ENCODE results near the gene REXO1. TPM values are rescaled to one million over a fixed set of nuclear protein-coding genes. Genes with fewer than 3 reads are reported as not detected.

The REXO1 gene
- total and polyA plus RNA-seq, 7 donors = 13.5 to 35.2 (median 20.3) TPM

DNA sequence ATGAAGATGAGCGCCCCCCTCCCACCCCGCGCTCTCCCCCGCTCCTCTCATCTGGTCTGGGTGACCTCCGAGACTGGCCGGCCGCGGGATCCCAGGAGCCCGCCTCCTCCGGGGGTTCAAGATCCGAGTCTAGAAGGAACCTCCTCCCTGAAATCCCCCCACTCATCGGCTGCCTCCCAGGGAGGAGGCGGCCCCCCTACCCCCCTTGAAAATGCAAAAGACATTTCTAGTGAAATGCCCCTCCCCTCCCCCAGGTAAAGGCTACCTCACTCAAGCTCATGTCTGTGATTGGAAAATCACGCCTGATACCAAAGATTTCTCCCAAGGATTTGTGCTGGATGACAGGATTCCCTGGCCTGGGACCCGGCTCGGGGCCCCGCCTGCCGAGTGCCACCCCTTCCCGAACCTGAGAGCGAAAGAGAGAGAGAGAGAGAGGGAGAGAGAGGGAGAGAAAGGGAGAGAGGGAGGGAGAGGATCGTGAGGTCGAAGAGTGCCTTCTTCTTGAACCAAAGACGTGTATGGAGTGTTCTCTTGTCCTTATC lies 71.6 kb downstream of the REXO1 start:
- TF ChIP-seq, protein P1, sequence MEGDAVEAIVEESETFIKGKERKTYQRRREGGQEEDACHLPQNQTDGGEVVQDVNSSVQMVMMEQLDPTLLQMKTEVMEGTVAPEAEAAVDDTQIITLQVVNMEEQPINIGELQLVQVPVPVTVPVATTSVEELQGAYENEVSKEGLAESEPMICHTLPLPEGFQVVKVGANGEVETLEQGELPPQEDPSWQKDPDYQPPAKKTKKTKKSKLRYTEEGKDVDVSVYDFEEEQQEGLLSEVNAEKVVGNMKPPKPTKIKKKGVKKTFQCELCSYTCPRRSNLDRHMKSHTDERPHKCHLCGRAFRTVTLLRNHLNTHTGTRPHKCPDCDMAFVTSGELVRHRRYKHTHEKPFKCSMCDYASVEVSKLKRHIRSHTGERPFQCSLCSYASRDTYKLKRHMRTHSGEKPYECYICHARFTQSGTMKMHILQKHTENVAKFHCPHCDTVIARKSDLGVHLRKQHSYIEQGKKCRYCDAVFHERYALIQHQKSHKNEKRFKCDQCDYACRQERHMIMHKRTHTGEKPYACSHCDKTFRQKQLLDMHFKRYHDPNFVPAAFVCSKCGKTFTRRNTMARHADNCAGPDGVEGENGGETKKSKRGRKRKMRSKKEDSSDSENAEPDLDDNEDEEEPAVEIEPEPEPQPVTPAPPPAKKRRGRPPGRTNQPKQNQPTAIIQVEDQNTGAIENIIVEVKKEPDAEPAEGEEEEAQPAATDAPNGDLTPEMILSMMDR (IDR thresholded peaks at IDR 0.05) = no peak
- Histone ChIP-seq H3K36me3 (ENCODE audit: insufficient read depth in 1 of 2, low read depth in 1 of 2) (no peaks in the 10 kb centered on the region), H3K4me1 (no peaks in the 10 kb centered on the region), H3K27ac (no peak overlapping the region), H3K4me3 (no peak overlapping the region), H3K27me3 (ENCODE audit: insufficient read depth in 3 of 3, low read length in 2 of 3) (peaks cover 0 to 85% (median 50%) of the 10 kb centered on the region in 3 donors), H3K9me3 (peaks cover 2% of the 10 kb centered on the region)
- DNase-seq = no peak
- 6 to 8% (median 8%) methylated on average over 23 of the region's 23 CpGs for WGBS, 3 donors
- intact Hi-C loops (cut with DNase I) = no loop called here
- ATAC-seq = no peak

DNA sequence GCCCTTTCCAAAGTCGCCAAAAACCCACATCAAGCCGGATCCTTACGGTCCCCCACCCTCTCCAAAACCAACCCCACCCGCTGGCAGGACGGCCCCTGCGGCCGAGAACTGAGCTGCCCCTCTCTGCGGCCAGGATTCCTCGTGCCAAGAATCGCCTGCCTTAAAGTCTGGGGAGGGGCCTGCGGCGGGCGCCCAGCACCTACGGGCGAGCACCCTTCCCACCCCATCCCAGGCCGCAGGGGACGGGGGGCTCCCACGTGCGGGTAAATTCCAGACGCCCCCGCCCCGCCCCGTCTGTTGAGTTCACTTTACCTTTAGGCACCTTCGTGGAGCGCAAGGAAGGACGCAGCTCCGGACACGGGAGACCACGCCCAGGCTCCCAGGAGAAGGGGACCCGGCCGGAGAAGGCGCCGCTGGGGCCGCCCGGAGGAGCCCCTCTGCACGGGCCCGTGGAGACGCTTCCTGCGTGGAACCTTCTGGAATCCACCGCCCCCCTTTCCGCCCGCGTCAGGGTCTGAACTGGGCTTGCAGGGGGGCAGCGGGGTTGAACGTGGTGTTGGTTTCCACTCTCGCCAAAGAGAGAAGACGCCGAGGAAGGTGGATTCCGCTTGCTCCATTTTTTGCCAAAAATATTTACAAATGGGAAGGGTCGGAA lies 72.2 kb downstream of the REXO1 start:
- H3K36me3 ChIP-seq (ENCODE audit: insufficient read depth in 1 of 2, low read depth in 1 of 2) = no peaks in the 10 kb centered on the region
- peaks cover 5% of the 10 kb centered on the region for H3K9me3 ChIP-seq
- H3K27ac ChIP-seq = no peak overlapping the region
- 1 to 2% (median 2%) methylated on average over 38 to 50 of the region's 50 CpGs for WGBS, 3 donors
- TF ChIP-seq, protein P1 (IDR thresholded peaks at IDR 0.05) = no peak
- intact Hi-C loops (cut with DNase I) = no loop called here
- DNase-seq (no peak), ATAC-seq (no peak)
- H3K4me1 ChIP-seq = no peaks in the 10 kb centered on the region
- peaks cover 0 to 86% (median 49%) of the 10 kb centered on the region in 3 donors for H3K27me3 ChIP-seq (ENCODE audit: insufficient read depth in 3 of 3, low read length in 2 of 3)
- H3K4me3 ChIP-seq = no peak overlapping the region

- Histone ChIP-seq H3K9me3 (peaks cover 12% of the 10 kb centered on the region), H3K4me1 (no peaks in the 10 kb centered on the region), H3K27me3 (ENCODE audit: insufficient read depth in 3 of 3, low read length in 2 of 3) (peaks cover 0 to 86% (median 42%) of the 10 kb centered on the region in 3 donors), H3K27ac (no peak overlapping the region), H3K4me3 (no peak overlapping the region), H3K36me3 (ENCODE audit: insufficient read depth in 1 of 2, low read depth in 1 of 2) (no peaks in the 10 kb centered on the region)
- ATAC-seq (no peak), DNase-seq (no peak)
- intact Hi-C loops (cut with DNase I) = no loop called here
- TF ChIP-seq, protein P1 (IDR thresholded peaks at IDR 0.05) = peak; percentile 24
- WGBS, 3 donors = 5 to 8% (median 6%) methylated on average over 46 to 59 of the region's 59 CpGs
These were observed 73.1 kb downstream of the REXO1 start for GRCh38 chr19:1774989-1775772.

- 21 to 29% (median 26%) methylated on average over 8 of the region's 8 CpGs for WGBS, 3 donors
These were observed 75.1 kb downstream of the REXO1 start for GRCh38 chr19:1773184-1773583.

More at GRCh38 chr19:1773184-1773583, 75.1 kb downstream of the REXO1 start:
- ATAC-seq (no peak), DNase-seq (no peak)
- intact Hi-C loops (cut with DNase I) = no loop called here
- Histone ChIP-seq H3K27me3 (ENCODE audit: insufficient read depth in 3 of 3, low read length in 2 of 3) (peaks cover 0 to 85% (median 37%) of the 10 kb centered on the region in 3 donors), H3K9me3 (peaks cover 12% of the 10 kb centered on the region), H3K36me3 (ENCODE audit: insufficient read depth in 1 of 2, low read depth in 1 of 2) (no peaks in the 10 kb centered on the region), H3K4me3 (no peak overlapping the region), H3K27ac (no peak overlapping the region), H3K4me1 (no peaks in the 10 kb centered on the region)
- TF ChIP-seq, protein P1 (IDR thresholded peaks at IDR 0.05) = no peak

All from psoas muscle (tissue), 8 donors.